Stimulated activated naive CD8-positive, alpha-beta T cell treated with anti-CD3 and anti-CD28 coated beads, Interleukin-15, amount 100 ng/mL, for 72 hours (primary cell): ENCODE results near the gene DEDD2.
A peak's percentile ranks its signal among the peaks of the same experiment; 100 is the strongest.
"Not testable (repeated sequence)": the region's sequence is repeated elsewhere in the genome, so short reads cannot be mapped to it uniquely, and the experiment has no call there.

Experiments
- ATAC-seq: fragments of 150-1000 bp; cut with Tn5 transposase; 2 replicates; pipeline ENCODE4 v1.10.0; 2021; ENCODE audit warnings: mild to moderate bottlenecking, moderate library complexity
- DNase-seq, 2 donors: peaks; one replicate each; pipeline ENCODE4 v3.0.0; 2021 to 2022
- H3K27ac Mint-ChIP-seq, 2 donors: one replicate each; pipeline ENCODE4 v1.8.0; 2022; ENCODE audit warnings: mild to moderate bottlenecking in 2 of 2, mixed read lengths in 2 of 2, moderate library complexity in 2 of 2
- H3K27me3 Mint-ChIP-seq: one replicate; pipeline ENCODE4 v1.8.0; 2022; ENCODE audit warnings: mixed read lengths
- H3K4me1 Mint-ChIP-seq: one replicate; pipeline ENCODE4 v1.8.0; 2022; ENCODE audit warnings: mild to moderate bottlenecking, mixed read lengths
- H3K4me3 Mint-ChIP-seq, 2 donors: one replicate each; pipeline ENCODE4 v1.8.0; 2022; ENCODE audit warnings: mild to moderate bottlenecking in 2 of 2, mixed read lengths in 2 of 2, moderate library complexity in 1 of 2
- H3K9me3 Mint-ChIP-seq, 2 donors: one replicate each; pipeline ENCODE4 v1.8.0; 2022; ENCODE audit warnings: mixed read lengths in 2 of 2

DEDD2 gene, protein sequence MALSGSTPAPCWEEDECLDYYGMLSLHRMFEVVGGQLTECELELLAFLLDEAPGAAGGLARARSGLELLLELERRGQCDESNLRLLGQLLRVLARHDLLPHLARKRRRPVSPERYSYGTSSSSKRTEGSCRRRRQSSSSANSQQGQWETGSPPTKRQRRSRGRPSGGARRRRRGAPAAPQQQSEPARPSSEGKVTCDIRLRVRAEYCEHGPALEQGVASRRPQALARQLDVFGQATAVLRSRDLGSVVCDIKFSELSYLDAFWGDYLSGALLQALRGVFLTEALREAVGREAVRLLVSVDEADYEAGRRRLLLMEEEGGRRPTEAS

DNA sequence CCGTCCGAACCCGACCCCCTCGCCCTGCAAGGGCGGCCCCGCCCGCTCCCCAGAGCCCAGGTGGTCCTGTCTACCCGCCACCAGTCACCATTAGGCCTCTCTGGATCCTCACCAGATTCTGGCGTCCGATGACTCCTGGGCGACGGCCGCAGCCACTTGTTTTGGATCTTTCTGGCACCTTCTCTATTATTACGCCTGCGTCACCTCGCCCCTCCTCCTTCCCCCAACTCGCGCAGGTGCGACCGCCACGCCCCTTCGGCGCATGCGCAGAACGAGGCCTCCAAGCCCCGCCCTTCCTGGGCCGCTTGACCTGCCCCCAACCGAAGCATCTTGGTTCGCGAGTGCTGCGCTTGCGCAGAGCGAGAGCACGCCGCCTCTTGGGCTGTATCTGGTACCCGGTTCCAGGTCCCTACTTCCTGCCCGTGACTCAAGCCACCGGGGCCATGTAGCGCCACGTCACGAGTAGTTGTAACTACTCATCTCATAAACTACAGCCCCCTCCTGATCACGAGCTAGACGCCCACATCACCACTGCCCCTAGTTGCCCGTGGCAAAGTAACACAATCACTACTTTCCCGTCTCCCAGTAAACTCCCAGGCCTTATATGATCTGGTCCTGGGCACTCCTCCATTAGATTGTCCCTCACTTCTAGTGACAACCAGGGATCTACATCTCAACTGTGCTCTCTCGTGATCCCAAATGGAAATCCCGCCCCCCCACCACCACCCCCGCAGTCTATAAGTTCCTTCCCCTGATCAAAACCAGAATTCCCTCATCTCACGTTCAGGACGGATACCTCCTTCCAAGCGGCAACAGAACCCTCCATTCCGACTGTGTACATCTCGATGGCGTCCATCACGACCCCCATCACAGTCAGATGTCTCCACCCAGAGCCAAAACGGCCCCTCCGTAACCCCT is at the start of gene DEDD2:
TSS of gene DEDD2 (minus strand) at position 158 of the 918 bp plus-strand sequence. CDS start 670 bp downstream, outside the sequence.
- Mint-ChIP-seq H3K27ac (peak within 1 kb of the TSS; percentile 98 to 99), H3K27me3 (no peaks in the 10 kb centered on the region), H3K4me1 (peaks cover 78% of the 10 kb centered on the region), H3K4me3 (peak within 1 kb of the TSS; percentile 92 to 93), H3K9me3 (no peaks in the 10 kb centered on the region)
- peak; percentile 82 for ATAC-seq
- DNase-seq = peak; percentile 100

DNA sequence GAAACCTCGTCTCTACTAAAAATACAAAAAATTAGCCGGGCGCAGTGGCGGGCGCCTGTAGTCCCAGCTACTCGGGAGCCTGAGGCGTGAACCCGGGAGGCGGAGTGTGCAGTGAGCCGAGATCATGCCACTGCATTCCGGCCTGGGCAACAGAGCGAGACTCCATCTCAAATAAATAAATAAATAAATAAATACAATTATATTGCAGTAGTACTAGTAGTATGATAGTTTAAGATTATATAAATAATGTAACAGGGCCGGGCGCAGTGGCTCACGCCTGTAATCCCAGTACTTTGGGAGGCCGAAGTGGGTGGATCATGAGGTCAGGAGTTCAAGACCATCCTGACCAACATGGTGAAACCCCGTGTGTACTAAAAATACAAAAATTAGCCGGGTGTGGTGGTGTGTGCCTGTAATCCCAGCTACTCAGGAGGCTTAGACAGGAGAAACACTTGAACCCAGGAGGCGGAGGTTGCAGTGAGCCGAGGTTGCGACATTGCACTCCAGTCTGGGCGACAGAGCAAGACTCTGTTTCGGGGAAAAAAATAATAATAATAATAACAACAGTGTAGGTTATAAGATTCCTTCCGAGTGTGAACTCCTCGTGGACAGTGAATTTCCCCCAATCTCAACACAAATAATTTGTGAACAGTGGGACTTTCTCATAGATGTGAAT is 49.6 kb upstream of the DEDD2 start:
- not testable (repeated sequence) for ATAC-seq, H3K9me3 Mint-ChIP-seq, H3K4me3 Mint-ChIP-seq, H3K27ac Mint-ChIP-seq, H3K27me3 Mint-ChIP-seq, DNase-seq
- peaks cover 32% of the 10 kb centered on the region for H3K4me1 Mint-ChIP-seq

DNA sequence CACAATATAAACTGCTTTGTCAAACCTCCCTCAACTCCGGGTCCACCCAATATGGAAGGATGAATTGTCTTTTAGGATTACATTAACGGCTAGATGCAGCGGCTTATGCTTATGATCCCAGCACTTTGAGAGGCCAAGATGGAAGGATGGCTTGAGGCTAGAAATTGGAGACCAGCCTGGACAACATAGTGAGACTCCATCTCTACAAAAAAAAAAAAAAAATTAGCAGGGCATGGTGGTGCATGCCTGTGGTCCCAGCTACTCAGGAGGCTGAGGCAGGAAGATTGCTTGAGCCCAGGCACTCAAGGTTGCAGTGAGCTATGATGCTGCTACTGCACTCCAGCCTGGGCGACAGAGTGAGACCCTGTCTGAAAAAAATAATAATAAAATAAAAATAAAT is 48.6 kb upstream of the DEDD2 start:
- not testable (repeated sequence) for ATAC-seq, H3K9me3 Mint-ChIP-seq, H3K4me3 Mint-ChIP-seq, H3K27ac Mint-ChIP-seq, DNase-seq, H3K27me3 Mint-ChIP-seq
- H3K4me1 Mint-ChIP-seq = peaks cover 32% of the 10 kb centered on the region

DNA sequence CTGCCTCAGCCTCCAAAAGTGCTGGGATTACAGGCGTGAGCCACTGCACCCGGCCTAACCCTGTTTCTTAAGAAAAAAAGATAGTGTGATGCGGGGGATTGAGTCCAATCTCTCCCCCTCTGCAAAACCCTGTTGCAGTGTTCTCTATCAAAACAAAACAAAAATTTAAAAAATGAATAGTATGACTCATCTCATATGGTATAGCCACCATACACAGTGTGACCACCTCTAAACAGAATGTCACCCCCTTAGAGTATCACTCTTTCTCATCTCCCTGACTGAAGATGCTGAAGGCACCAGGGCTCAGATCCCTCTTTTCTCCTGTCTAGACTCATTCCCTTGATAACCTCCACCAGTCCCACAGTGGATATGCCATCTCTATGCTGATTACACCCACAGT is 44.3 kb upstream of the DEDD2 start:
- peaks cover 15% of the 10 kb centered on the region for H3K4me1 Mint-ChIP-seq
- H3K4me3 Mint-ChIP-seq = no peak overlapping the region
- no peaks in the 10 kb centered on the region for H3K9me3 Mint-ChIP-seq
- no peaks in the 10 kb centered on the region for H3K27me3 Mint-ChIP-seq
- ATAC-seq (peak; percentile 66), DNase-seq (no peak)
- H3K27ac Mint-ChIP-seq = no peak overlapping the region

DNA sequence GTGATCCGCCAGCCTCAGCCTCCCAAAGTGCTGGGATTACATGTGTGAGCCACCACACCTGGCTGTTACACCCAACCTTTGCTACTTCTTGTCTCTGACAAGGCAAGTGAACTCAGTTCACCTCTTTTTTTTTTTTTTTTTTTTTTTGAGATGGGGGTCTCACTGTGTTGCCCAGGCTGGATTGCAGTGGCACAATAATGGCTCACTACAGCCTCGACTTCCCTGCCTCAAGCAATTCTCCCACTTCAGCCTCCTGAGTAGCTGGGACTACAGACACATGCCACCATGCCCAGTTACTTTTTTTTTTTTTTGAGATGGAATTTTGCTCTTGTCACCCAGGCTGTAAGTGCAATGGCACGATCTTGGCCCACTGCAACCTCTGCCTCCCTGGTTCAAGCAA is 40.4 kb upstream of the DEDD2 start:
- DNase-seq, H3K4me3 Mint-ChIP-seq, H3K27ac Mint-ChIP-seq, H3K9me3 Mint-ChIP-seq, H3K27me3 Mint-ChIP-seq, ATAC-seq: not testable (repeated sequence)
- peaks cover 24% of the 10 kb centered on the region for H3K4me1 Mint-ChIP-seq

DNA sequence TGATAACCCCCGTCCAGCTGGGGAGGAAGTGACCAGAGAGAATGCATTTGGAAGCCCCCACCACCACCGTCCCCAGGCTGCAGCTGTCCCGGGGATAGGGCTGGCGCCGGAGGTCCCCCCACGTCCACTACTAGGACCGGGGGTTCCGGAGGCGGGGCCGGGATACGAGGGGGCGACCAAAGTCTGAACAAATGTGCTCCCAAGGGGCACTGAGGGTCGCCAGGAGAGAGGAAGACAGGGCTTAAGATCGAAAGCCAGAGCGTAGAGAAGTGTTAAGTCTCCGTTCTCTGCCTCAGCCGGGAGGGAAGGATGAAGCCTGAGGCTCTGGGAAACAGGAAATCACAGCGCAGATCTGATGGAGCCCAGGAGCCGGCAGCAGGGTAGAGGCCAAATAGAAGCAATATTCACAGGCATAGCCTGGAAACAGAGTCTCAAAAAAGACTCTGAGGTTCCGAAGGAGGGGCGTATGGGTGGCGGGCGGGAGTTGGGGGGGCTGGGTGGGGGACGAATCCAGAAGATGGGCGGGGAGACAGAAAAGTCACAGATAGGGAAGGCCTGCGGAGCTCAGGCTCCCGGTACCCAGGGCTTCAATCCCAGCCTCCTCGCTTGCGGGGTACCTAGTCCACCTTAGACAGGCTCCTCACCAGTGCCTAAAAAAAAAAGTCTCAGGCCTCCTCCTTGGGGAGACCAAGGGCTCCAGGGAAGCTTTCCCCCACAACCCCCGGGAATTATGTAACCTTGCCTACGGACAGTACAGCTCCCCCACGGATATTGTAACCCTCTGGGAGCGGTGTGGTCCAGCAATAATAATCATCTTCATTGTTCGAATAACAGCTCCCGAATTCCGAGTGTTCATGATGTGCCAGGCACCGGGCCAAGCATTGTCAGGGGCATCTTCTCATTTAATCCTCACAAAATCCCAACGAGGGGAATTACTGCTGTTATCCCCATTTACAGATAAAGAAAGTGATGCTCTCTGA is 38.6 kb upstream of the DEDD2 start:
- H3K4me1 Mint-ChIP-seq = peaks cover 27% of the 10 kb centered on the region
- H3K9me3 Mint-ChIP-seq = no peaks in the 10 kb centered on the region
- H3K4me3 Mint-ChIP-seq = peak overlapping the region; percentile 81 to 86
- H3K27ac Mint-ChIP-seq = peak overlapping the region in 1 of 2 donors; percentile 28
- ATAC-seq (no peak), DNase-seq (no peak)
- H3K27me3 Mint-ChIP-seq = no peaks in the 10 kb centered on the region

DNA sequence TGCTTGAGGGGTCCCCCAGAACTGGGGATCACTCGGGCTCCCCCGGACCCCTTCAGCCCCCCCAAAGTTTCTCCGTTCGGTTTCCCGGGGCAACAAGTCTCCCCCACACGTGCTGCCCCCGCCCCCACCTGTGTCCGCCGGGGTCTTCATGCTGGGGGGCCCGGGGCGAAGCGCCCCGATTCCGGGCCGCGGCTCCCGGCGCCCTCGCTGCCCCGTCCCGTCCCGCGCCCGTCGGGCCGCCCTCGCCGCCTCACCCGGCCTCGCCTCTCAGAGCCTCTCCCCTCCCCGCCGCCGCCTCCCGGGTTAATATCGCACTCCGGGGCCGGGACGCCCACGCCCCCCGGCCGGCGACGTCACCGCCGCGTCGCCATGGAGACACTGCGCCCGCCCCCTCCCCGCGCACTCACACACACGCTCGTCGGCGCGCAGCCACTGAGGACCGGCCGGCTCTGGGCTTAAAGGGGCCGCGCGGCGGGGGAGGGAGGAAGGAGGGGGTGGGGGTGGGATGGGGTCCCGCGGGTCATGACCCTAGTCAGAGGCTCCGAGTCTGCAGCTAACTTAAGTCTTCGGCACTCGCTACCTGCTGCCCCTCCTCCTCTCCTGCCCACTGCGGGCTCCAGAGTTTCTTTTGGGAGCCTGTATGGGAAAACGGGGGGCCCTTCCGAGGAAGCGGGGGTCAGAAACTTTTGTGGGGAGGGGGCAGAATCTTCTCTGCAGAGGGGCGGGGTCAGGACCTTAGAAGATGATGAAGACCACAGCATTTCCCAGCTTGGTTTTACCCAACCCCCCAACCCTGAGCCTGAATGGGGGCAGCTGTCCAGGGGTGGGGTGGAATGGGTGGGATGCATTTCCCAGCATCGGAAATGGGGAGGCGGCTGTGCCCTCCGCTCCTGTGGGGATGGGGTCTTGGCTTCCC is 37.6 kb upstream of the DEDD2 start, which contains the start of gene ERF:
TSS of gene ERF (minus strand) at position 279 of the 916 bp plus-strand sequence. CDS start at position 150, 129 bp downstream.
- peak within 1 kb of the TSS; percentile 81 to 86 for H3K4me3 Mint-ChIP-seq
- peak; percentile 84 for ATAC-seq
- H3K9me3 Mint-ChIP-seq = no peaks in the 10 kb centered on the region
- DNase-seq = peak; percentile 93 to 96
- no peaks in the 10 kb centered on the region for H3K27me3 Mint-ChIP-seq
- H3K27ac Mint-ChIP-seq = peak within 1 kb of the TSS; percentile 85 to 96
- peaks cover 37% of the 10 kb centered on the region for H3K4me1 Mint-ChIP-seq

DNA sequence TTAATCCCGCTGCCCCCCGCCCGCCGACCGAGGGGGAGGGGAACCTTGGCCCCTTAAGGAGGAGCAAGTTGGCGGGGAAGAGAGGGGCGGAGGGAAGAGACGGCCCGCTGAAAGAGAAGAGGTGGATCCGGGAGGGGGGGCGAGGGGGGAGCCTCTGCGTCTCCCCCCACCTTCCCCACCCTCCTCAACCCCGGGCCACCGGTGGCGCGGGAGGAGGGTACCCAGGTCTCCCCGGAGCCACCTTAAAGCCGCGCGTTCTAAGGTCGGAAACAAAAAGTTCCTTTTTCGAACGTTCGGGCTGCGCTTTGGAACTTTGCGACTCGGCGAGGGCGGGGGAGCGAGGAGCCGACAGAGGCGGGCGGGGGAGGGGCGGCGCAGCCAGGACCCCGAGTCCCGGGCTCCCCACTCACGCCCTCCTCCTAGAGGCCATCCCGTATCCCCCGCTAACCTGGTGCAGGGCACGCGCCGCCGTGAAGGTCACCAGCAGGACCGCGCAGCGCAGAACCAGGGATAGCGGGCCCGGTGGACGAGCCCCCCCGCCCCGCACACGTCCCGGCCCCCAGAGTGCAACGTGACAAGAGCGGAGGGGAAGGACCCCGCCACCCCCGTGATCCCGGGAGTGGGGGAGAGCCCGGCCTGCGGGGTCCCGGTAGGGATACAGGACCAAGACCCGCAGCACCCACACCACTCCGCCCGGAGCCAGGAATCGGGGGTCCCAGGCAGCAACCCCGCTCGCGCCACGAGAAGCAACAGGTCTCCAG is 36.8 kb upstream of the DEDD2 start:
- Mint-ChIP-seq H3K27me3 (no peaks in the 10 kb centered on the region), H3K9me3 (no peaks in the 10 kb centered on the region), H3K27ac (peak overlapping the region; percentile 85 to 96), H3K4me1 (peaks cover 45% of the 10 kb centered on the region), H3K4me3 (peak overlapping the region; percentile 81 to 86)
- DNase-seq (peak; percentile 69 to 73), ATAC-seq (peak; percentile 41)

DNA sequence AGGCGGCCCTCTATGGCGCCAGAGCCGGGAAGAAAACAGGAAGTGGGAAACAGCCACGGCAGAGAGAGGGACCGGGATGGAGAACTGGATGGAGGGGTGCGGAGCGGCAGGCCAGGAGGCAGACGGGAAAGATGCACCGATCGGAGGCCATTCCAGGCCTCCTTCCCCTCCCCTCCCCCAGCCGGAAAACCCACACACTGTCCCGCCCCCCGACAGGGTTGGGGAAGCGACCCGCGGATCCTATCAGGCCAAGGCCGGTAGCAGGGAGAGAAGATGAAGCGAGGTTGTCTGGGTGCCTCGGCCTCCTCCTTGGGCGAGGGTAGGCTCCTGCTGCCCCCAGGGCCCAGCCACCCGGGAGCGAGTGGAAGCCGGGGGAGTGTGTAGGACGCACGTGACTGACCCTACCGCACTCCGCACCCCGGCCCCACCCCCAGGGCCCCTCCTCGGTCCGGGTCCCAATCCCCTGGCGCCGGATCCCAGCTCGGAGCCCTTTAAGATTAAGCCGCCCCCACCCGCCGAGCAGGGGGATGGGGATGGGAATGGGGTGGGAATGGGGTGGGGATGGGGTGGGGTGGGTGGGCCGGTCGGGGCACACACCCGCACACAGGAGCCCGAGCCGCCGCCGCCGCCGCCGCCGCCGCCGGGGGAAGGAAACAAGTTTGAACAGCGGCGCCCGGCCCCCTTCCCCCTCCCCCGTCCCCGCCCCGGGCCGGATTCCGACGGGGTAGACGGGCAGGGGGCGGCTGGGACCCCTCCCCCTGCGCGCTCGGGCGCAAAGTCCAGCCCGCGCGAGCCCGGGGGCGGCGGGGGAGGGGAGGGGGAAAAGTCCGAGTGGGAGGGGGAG is 36.0 kb upstream of the DEDD2 start:
- no peaks in the 10 kb centered on the region for H3K27me3 Mint-ChIP-seq
- H3K27ac Mint-ChIP-seq = peak overlapping the region; percentile 99
- peak; percentile 40 for ATAC-seq
- H3K9me3 Mint-ChIP-seq = no peaks in the 10 kb centered on the region
- peaks cover 53% of the 10 kb centered on the region for H3K4me1 Mint-ChIP-seq
- peak; percentile 53 to 56 for DNase-seq
- H3K4me3 Mint-ChIP-seq = peak overlapping the region; percentile 93 to 98

DNA sequence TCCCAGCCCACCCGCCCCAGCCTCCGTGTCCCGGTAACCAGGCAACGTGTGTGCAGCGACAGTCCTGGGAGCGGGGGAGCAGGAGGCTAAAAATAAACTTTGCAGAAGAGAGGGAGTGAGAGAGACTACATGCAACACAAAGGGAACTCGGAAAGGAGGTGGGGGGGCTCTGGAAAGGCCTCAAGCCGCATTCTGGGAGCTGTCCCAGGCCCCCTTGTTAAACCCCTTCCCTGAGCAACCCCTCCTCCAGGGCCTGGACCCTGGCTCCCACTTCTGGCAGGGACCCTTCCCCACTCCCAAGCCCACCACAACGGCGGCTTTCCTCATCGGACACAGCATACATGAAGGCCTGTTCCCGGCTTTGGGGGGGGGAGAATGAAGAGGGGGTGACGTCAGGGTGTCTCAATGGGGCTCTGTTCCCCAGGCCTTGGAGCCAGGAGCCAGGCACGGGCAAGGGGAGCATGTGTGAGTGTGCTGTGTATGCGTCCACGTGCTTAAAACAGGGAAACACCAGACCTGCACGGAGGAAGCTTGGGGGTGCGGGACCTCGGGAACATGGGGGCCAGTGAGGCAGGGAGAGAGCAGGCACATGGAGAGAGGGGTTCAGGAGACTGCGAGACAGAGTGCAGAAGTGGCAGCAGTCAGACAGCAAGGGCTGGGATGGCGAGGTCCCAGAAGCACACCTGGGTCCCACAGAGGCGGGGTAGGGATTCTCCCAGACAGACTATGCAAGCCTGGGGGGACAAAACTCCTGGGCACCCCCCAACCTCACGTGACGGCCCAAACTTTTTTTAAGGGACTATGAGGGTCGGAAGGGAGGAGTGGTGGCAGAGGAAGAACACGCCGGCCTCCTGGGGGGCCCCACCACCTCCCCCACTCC is 35.1 kb upstream of the DEDD2 start:
- Mint-ChIP-seq H3K9me3 (no peaks in the 10 kb centered on the region), H3K27ac (peak overlapping the region; percentile 99), H3K27me3 (no peaks in the 10 kb centered on the region), H3K4me1 (peaks cover 54% of the 10 kb centered on the region), H3K4me3 (peak overlapping the region; percentile 93 to 98)
- no peak for ATAC-seq
- no peak for DNase-seq

DNA sequence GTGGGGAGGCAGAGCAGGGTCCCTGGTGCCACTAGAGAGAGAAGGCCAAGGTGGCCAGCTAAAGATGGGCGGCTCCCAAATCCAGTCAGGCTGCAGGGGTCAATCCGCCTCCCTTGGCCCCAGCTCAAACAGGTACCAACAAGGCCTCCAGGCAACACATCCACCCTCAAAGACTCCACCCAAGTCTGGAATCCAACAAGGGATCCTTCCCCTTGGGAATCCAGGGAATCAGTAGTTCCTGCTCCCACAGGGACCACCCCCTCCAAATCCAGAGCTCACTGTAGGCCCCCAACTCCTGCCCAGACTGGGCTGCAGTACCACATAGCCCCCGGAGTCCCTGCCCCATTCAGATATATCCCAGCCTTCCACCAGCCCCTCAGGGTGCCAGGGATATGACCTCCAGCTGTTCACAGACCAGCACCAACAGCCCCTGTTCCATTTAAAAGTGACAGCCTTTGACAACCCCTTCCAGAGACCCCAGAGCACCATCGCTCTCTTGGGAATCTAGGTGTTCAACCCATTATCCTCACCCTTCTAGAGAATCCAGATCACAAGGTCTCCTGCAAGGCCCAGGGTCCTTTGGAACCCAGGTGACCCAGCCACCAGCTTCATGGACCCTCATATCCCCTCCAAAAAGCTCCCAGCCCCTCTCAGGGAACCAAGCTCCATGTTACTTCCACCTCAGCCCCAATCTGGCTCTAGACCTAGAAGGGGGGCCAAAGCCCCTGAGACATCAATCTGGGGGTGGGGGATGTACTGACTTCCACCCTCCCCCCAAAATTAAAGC is 34.3 kb upstream of the DEDD2 start:
- H3K27ac Mint-ChIP-seq = peak overlapping the region; percentile 36 to 99
- DNase-seq (no peak), ATAC-seq (no peak)
- H3K4me1 Mint-ChIP-seq = peaks cover 60% of the 10 kb centered on the region
- H3K27me3 Mint-ChIP-seq = no peaks in the 10 kb centered on the region
- H3K4me3 Mint-ChIP-seq = peak overlapping the region; percentile 93 to 98
- no peaks in the 10 kb centered on the region for H3K9me3 Mint-ChIP-seq
